Activated T-cell treated with anti-CD3 and anti-CD28 coated beads for 24 hours (primary cell): ENCODE measurements around the gene ZNF491.
"Not testable (repeated sequence)": the region's sequence is repeated elsewhere in the genome, so short reads cannot be mapped to it uniquely, and the experiment has no call there.

Experiments used
- DNase-seq: peaks from one replicate; pipeline ENCODE4 v3.0.0-alpha.2; 2020; ENCODE audit warnings: low read depth

ZNF491 gene

DNA sequence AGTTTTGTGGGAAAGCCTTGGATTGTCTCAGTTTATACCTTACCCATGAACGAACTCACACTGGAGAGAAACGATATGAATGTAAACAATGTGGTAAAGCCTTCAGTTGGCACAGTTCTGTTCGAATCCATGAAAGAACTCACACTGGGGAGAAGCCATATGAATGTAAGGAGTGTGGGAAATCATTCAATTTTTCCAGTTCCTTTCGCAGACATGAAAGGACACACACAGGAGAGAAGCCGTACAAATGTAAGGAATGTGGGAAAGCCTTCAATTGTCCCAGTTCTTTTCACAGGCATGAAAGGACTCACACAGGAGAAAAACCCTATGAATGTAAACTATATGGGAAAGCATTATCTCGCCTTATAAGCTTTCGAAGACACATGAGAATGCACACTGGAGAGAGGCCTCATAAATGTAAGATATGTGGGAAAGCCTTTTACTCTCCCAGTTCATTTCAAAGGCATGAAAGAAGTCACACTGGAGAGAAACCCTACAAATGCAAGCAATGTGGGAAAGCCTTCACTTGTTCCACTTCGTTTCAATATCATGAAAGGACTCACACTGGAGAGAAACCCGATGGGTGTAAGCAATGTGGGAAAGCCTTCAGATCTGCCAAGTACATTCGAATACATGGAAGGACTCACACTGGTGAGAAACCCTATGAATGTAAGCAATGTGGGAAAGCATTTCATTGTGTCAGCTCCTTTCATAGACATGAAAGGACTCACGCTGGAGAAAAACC, 8.2 kb downstream of the ZNF491 start:
- no peak for DNase-seq

DNA sequence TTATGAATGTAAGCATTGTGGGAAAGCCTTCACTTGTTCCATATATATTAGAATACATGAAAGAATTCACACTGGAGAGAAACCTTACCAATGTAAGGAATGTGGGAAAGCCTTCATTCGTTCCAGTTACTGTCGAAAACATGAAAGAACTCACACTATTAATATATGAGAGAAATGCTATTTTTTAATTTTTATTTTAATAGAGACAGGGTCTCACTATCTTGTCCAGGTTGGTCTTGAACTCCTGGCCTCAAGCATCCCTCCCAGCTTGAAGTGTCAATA, 8.7 kb downstream of the ZNF491 start:
- DNase-seq, result no peak

- no peak for DNase-seq
Observed at GRCh38 chr19:11813703-11814028, 15.3 kb downstream of the ZNF491 start.

- DNase-seq, result peak; percentile 85
Observed at GRCh38 chr19:11814029-11814699, 15.8 kb downstream of the ZNF491 start, which contains the start of gene ZNF440. Gene ZNF440 (plus strand): TSS chr19:11814273. CDS start chr19:11814448, 175 bp downstream.

GRCh38 chr19:11814700-11815035, 16.3 kb downstream of the ZNF491 start:
- no peak for DNase-seq

DNA sequence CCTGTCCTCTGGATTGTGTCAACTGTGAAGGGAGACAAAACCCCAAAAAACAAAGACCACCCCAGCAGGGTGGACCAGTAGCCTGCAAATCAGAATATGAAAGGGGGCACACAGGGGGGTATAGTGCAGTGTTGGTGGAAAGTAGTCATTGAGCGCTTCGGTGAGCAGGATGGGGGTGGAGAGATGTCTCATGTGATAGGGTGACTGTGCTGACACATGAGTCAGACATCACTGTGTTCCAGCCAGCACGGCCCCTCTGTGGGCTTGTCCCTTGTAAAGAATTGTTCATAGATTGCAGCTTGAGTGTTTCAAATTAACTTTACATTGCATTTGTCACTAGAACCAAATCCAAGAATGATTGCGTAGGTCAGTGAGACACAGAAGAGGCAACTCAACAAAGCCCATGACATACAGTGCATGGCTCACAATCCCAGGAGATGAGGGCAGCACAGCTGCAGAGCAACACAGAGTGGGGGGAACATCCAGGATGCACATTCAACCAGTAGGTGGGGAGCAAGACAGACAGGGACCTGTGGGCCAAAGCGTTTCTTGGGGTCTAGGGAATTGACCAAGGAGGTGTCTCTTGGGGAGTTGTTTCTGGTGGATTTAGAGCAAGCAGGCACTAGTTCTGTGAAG, 23.3 kb downstream of the ZNF491 start:
- DNase-seq, result no peak

- DNase-seq, result not testable (repeated sequence)
Observed at GRCh38 chr19:11828957-11829876, 30.9 kb downstream of the ZNF491 start.

DNA sequence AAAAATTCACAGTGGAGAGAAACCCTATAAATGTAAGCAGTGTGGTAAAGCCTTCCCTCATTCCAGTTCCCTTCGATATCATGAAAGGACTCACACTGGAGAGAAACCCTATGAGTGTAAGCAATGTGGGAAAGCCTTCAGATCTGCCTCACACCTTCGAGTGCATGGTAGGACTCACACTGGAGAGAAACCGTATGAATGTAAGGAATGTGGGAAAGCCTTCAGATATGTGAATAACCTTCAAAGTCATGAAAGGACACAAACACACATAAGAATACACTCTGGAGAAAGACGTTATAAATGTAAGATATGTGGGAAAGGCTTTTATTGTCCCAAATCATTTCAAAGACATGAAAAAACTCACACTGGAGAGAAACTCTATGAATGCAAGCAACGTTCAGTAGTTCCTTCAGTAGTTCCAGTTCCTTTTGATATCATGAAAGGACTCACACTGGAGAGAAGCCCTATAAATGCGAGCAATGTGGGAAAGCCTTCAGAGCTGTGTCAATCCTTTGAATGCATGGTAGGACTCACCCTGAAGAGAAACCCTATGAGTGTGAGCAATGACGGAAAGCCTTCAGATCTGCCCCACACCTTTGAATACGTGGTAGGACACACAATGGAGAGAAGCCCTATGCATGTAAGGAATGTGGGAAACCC, 34.1 kb downstream of the ZNF491 start:
- DNase-seq, result no peak

- DNase-seq, result no peak
Observed at GRCh38 chr19:11833541-11833940, 35.2 kb downstream of the ZNF491 start.

GRCh38 chr19:11835626-11836066, 37.3 kb downstream of the ZNF491 start:
- not testable (repeated sequence) for DNase-seq

- no peak for DNase-seq
Observed at GRCh38 chr19:11843722-11844121, 45.4 kb downstream of the ZNF491 start.

DNA sequence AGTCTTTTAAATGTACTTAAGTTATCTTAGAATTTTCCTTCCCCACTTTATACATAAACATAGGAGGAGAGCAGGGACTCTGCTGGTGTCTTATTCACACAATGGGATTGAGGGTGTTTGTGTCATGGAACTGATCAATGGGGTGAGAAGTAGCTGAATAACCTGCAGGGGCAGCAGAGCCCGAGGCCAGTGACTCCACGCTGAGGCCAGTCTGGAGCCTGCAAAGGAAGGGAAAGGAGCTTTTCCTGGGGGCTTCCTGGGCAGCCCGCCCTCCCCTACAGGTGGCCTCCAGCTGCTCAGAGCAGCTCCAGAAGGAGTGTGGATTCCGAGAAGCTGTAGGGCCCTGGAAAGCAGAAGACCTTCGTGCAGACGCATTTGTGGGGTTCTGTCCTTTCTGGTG, 49.3 kb downstream of the ZNF491 start:
- not testable (repeated sequence) for DNase-seq

DNA sequence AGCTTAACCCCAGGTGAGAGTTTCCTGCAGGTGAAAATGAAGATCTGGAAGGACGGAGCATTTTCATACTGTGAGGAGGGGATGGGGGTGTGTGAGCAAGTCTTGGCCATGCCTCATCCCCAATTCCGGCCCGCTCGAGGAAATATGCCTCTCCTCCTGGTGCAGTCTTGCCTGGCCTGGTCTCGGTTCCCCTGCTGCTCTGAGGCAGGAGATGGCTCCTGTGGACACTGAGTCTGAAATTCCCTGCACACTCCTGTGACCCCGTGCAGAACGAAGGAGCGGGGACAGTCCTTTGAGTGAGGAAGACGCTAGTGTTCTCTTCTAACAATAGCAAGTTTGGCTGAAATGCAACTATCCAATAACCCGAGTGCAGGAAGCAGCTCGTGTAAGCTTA, 49.9 kb downstream of the ZNF491 start:
- DNase-seq, result no peak

DNA sequence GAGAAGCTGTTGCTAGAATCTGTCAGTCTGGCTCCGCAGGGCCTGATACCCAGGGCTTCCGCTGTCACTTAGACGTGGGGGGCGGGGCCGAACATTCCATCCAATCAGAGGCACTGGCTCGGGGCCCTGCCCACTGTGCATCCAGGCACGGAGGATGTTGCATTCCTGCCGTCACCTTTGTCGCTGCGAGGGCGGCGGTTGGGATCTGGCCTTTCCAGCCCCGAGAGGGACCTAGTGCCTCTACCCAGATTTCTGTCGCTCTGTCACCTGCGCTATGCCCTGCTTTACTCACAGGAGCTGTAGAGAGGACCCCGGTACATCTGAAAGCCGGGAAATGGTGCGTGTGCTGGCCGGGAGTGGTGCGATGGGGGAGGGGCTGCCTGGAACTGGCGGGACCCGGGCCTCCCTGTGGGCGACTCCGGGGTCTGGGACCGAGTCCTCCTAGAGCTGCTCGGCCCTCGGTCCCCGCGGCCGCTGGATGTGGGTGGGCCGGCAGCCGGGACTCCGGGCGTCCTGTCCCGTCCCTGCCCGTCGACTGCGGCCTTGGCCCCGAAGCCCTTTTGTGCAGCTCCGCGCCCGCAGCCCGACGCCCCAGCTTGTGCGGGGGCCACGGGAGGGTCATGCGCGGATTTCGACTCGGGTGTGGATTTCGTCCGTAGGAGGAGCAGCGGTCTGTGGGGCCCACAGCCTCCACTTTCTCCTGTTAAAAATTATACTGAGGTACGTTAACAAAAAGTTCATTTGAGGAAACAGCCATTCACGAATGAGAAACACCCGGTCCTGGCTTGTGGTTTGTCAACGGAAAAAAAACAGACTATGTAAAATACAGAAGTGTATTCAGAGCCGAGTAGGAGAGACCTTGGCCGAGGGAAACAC, 50.5 kb downstream of the ZNF491 start, which contains the start of gene ZNF439:
TSS of gene ZNF439 (plus strand) at position 133 of the 876 bp plus-strand sequence. CDS start at position 275, 142 bp downstream.
- peak; percentile 84 for DNase-seq

- DNase-seq, result not testable (repeated sequence)
Observed at GRCh38 chr19:11850289-11850688, 52.0 kb downstream of the ZNF491 start.

DNA sequence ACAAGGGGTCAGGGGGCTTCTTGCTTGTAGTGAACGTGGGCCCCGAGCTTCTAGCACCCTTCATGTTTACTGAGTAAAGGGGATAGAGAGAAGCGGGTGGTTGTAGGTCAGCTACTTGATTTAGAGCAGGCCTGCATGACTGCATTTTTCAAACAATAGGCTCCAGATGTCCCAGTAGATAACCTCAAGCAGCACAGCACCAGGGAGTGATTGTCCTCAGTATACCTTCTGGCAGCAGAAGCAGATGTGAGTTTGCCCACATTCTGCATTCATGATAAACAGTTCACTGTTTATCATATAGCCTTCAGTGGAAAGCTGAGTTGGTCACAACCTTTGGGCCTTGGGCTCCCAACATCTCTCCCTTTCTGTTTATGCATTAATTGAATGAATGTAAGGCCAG, 55.0 kb downstream of the ZNF491 start:
- no peak for DNase-seq

- DNase-seq, result no peak
Observed at GRCh38 chr19:11856596-11857250, 58.4 kb downstream of the ZNF491 start.
